GM19372 (cell line): ENCODE data around the gene LONP1.
A peak's percentile ranks its signal among the peaks of the same experiment; 100 is the strongest.
"Not testable (repeated sequence)": the region's sequence is repeated elsewhere in the genome, so short reads cannot be mapped to it uniquely, and the experiment has no call there.

ENCODE experiments used
- ATAC-seq: cut with Tn5 transposase; IDR thresholded peaks from one replicate; pipeline ENCODE4 v1.9.1; 2021; ENCODE audit warnings: mild to moderate bottlenecking, low read depth, moderate library complexity; ENCODE audit not compliant: unreplicated experiment

LONP1 gene

DNA sequence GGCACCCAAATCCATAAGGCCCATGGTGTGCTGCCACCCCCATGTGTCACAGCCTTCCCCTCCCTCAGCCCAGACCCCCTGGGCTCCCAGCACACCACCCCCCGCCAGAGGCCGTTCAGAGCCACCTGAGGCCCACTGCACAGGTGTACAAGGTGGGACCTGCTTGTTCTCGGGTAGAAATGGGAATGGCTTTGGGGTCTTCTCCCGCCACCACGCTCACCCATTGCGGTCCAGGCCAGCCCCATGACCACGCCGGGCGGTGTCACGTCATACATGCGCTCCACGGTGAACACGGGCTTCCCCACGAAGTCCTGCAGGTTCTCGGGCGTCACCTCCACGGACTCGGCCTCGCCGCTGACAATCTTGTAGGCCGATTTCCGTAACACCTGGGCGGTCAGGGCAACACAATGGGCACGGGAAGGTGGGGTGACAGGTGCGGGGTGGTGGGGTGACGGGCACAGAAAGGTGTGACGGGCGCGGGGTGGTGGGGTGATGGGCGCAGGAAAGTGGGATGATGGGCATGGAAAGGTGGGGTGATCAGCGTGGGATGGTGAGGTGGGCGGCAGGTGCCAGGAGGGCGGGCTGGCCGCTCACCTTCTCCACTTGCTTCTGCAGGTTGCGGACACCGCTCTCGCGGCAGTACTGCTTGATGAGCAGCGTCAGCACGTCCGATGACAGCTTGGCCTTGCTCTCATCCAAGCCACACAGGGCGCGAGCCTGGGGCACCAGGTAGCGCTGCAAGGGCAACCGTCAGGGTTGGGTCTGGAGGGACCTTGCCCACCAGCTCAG lies 25.6 kb downstream of the LONP1 start:
- no peak for ATAC-seq

DNA sequence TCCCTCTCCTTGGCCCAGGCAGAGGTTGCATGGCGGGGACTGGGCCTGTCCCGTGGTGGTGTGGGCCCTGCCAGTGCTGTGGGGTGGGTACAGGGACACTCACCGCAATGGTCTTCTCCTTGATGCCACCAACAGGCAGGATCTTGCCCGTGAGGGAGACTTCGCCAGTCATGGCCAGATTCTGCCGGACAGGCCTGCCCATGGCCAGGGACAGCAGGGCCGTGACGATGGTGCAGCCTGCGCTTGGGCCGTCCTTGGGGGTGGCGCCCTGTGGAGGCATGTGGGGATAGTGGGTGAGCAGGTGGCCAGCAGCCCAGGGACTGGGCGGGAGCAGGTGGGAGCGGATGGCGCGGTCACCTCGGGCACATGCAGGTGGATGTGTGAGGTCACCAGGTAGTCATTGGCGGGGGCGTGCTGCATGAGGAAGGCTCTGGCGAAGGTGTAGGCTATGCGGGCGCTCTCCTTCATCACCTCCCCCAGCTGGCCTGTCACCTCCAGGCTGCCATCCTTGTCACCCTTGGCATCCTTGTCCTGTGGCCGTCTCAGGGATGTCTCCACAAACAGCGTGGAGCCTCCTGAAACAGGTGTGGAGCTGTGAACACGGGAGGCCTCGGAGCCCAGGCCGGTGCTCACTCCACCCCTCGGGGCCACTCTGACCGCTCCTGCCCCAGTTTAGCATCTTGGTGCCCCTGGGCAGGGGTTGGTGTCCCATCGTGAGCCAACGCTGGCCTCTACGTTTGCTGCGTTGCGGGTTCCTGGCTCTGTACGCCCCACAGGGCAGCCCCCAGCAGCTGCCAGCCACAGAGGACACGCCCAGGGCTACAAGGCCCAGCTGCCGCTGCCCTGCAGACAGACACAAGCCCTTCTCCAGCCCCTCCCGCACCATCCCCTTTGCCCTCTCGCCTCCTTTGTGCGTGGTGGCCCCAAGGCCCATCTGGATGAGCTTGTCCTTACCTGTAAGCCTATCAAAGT lies 26.5 kb downstream of the LONP1 start:
- ATAC-seq: no peak

DNA sequence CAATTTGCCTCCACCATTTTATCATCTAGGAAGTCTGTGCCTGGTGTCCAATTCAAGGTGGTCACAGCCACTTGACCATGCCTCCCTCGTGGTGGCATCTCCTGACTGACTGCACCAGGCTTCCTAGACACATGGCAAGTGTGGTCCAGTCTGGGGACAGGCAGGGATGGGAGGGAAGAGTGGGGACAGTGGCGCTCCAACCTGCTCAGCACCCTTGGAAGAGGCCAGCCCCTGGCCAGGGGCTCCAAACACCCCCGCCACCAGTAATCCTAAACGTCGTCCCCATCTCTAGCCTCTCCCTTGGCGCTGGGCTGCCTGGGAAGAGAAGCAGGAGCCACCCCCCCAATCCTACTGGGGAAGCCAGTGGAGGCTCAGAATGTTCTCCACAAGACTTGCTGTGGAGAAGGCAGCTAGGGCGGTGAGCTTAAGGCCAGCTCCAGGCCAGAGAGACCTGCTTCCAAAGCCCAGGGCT lies 27.2 kb downstream of the LONP1 start:
- no peak for ATAC-seq

DNA sequence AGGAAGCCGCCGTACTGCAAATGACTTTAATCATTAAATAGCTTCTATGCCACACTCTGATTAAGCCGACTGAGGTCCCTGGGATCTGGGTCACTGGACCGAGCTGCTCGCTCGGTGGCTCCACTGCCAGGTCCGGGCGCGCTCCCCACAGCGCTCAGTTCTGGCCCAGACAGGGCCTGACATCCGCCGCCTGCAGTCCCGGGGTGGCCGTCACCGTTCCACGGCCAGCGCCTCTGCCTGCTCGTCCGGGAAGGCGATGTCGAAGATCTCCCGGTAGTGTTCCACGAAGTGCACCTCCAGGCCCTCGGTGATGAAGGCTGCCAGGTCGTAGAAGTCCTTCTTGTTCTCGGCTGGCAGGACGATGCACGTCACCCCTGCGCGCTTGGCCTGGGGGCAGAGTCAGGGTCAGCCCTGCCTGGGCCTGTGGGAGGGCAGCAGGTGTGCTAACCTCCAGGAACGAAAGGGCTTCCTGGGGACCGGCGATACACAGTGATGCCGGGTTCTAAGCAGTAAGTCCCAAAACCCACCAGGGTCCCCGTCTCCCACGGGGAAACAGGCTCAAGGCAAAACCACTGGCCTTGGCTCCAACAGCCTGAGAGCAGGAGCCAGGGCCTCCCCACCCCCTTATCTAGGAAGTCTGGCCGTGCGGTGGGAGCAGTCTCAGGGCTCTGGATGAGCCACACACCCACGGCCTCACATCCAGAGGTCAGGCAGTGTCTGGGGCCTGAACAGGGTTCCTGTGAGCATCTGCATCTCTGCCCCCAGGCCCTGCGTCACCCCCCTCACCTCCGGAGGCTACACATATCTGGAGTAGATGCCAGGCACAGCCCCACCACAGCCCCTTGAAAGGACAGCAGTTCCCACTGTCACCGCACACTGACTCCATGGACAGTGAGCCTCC lies 27.9 kb downstream of the LONP1 start:
- ATAC-seq: no peak

DNA sequence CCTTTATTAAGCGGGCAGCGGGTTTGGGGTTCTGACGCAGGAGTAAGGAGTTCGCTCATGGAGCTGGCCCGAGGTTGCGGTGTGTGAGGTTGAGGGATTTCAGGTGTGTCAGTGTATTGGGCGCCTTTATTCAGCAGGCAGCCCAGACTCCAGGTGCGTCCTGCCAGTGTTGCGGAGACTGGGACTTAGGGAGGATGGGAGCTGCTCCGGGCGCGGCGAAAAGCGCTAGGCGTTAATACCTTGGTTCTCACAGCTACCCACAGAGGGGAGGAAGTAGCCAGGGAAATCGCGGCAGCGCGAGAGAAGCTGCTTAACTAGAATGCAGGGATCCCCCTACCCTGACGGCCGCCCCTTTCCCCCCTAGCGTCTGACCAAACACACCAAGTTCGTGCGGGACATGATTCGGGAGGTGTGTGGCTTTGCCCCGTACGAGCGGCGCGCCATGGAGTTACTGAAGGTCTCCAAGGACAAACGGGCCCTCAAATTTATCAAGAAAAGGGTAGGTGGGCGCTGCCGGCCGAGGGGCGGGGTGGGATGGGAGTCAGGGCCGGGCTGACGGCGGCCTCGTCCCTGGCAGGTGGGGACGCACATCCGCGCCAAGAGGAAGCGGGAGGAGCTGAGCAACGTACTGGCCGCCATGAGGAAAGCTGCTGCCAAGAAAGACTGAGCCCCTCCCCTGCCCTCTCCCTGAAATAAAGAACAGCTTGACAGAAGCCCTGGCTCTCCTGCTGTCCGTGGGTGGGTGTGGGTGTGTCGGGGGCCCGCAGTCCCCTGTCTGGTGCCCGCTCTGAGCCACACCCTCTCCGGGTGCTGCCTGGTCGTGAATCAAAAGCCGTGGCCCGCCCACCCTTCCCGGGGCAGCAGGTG lies 28.8 kb downstream of the LONP1 start:
- ATAC-seq: no peak

DNA sequence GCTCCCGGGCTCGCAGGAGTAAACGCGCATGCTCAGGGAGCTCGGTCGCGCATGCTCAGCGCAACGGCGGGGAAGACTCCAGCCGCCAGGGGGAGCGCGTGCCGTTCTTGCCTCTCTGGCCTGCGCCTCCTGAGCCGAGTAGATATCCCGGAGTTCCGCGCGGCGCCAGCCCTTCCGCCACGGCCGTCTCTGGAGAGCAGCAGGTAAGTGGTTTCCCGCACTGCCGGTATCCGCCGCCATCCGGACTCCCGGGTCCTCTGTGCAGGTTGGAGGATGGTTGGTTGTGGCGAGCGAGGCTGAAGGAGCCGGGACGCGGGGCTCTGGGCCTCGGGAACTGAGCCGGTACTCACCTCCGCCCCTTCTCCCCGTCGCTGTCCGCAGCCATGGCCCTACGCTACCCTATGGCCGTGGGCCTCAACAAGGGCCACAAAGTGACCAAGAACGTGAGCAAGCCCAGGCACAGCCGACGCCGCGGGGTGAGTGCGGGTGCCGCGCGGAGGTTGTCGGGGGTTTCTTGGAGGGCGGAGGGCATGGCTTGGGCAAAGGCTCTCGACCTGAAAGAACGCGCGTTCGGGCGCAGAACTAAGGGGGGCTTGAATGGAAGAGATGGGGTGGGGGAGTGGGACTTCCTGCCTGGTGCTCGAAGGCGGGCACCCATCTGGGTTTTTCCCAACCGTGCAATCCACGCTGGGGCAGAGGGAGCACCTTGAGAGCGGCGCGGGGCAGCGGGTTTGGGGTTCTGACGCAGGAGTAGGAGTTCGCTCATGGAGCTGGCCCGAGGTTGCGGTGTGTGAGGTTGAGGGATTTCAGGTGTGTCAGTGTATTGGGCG lies 29.6 kb downstream of the LONP1 start, which contains the start of gene RPL36:
RPL36 (plus strand) TSS at position 171 of the 830 bp plus-strand sequence; CDS start at position 384, 213 bp downstream.
- ATAC-seq: peak; percentile 43

DNA sequence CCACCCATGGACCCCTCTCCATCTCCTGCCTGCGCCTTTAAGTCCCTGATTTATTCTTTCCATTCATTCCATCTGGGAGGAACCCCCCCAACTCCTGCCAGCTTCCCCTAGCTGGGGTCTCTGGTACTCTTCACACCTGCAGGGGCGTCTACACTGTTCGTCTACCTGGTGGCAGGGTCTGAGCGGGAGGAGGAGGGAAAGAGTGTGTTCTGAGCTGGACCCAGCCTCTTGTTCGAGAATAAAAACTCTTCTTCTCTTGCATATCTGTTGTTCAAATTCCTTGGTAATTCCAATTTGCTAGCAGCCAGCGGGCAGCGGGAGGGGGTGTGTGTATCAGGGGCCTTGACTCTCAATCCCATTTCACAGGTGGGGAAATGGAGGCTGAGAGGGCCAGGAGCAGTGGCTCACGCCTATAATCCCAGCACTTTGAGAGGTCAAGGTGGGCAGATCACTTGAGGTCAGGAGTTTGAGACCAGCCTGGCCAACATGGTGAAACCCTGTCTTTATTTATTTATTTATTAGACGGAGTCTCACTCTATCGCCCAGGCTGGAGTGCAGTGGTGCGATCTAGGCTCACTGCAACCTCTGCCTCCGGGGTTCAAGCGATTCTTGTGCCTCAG lies 31.6 kb downstream of the LONP1 start:
- ATAC-seq: not testable (repeated sequence)

DNA sequence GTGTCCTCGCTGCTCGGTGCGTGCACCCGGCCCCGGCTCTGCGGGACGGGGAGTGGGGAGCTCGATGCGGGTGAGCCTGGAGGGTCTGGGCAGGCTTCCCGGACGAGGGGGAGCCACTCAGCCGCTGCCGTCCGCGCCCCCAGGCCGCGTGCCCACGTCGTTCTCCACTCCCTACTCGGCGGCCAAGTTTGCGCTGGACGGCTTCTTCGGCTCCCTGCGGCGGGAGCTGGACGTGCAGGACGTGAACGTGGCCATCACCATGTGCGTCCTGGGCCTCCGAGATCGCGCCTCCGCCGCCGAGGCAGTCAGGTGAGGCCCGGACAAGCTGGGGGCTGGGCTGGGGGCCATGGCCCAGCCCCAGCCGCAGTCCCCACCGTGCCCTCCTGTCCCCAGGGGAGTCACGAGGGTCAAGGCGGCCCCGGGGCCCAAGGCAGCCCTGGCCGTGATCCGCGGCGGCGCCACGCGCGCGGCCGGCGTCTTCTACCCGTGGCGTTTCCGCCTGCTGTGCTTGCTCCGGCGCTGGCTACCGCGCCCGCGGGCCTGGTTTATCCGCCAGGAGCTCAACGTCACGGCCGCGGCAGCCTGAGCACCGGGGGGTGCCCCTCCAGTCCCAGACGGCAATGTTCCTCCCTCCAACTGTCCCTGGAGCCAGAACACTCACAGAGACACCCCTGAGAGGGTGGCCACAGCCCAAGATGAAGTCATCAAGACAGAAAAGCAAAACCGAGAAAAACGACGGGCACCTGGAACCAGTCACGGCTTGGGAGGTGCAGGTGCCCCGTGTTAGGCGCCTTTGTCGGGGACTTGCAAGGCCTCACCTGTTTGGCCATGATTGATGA lies 32.4 kb downstream of the LONP1 start:
- ATAC-seq: no peak

DNA sequence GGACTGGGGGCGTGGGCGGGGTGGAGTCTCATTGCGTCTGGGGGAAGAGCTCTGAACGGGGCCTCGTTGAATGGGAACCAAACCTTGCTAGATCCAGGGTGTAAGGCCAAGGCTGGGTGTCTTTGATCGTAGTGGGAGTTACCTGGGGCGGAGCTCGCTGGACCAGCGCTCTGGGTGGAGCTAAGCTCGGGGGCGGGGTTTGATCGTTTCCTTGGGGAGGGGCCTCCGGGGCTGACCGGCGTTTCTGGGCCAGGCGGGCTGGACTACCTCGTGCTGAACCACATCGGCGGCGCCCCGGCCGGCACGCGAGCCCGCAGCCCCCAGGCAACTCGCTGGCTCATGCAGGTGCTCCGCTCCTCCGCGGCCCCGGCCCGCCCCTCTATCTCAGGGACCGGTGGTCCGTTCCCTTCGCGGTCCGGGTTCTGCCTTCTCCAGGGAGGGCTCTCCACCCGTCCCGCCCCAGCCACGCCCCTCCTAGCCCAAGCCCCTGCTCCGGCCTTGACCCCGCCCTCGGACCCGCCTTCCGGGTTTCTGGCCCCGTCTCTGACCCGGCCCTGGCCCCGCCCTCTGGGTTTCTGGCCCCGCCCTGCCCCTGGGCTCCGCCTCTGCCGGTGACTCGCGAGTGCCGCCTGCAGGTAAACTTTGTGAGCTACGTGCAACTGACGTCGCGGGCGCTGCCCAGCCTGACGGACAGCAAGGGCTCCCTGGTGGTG lies 33.1 kb downstream of the LONP1 start:
- ATAC-seq: peak; percentile 53

DNA sequence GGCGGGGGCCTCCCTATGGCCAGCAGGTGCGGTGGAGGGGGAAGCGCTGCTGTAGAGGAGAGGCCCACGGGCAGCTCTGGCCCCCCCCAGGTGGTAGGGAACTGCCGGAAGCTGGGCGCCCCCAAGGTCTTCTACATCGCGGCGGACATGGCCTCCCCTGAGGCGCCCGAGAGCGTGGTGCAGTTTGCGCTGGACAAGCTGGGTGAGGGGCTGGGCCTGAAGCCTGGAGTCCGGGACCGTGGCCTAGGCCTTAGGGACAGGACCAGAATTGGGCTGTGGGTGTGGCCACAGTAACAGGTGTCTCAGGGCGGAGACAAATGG lies 33.7 kb downstream of the LONP1 start:
- no peak for ATAC-seq

DNA sequence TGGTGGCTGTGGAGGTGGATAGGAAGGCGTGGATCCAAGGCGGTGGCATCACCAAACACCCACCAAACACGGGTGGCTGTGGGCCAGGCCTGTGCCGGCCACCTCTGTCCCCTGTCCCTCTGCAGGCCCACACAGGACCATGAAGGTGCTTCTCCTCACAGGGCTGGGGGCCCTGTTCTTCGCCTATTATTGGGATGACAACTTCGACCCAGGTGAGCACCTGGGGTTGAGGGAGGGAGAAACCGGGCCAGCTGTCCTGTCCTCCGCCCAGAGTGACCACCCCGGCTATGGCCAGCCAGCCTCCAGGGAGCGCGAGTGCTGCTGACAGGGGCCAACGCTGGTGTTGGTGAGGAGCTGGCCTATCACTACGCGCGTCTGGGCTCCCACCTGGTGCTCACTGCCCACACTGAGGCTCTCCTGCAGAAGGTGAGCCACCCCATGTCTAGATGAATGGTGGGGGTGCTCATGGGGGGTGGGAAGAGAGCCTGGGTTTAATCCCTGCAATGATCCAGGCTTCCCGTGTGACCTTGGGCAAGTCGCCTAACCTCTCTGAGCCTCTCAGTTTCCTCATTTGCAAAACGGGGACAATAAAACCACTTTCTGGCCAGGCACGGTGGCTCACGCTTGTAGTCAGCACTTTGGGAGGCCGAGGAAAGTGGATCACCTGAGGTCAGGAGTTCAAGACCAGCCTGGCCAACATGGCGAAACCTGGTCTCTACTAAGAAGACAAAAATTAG lies 35.1 kb downstream of the LONP1 start:
- ATAC-seq: no peak

DNA sequence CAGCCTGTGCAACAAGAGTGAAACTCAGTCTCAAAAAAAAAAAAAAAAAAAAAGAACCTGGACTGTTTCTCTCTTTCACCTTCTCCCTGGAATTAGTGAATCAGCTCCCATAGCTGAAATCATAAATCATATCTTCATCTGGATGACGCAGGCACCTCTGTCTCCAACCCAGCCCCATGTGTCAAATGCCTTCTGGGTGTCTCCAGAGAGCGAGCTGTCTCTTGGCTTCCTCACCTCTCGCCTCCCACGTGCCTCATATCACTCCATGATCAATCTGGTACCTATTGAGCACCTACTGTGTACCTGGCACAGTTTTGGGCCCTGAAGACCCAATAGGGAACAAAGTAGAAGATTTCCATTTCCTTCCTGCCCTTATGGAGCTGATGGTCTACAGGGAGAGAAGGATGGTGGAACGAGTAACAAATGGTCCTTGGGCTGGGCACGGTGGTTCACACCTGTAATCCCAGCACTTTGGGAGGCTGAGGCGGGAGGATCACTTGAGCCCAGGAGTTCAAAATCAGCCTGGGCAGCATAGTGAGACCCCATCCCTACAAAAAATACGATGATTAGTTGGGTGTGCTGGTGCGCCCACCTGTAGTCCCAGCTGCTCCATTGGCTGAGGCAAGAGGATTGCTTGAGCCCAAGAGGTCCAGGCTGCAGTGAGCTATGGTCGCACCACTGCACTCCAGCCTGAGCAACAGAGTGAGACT lies 36.6 kb downstream of the LONP1 start:
- ATAC-seq: no peak

DNA sequence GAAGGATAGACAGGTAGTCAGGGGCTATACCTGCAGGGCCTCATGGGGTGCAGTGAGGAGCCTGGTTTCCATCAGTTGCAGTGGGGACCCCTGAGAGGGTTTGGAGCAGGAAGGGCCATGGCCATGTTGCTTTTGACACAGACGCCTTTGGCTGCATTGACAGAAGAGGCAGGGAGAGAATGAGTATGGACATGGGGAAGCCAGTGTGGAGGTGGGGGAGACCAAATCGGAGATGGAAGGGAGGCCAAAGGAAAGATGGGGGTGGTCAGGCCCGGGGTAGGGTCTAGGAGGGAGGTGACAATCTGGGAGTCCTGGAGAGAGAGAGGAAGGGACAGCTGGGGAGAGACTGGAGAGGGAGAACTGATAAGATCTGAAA lies 37.9 kb downstream of the LONP1 start:
- no peak for ATAC-seq

DNA sequence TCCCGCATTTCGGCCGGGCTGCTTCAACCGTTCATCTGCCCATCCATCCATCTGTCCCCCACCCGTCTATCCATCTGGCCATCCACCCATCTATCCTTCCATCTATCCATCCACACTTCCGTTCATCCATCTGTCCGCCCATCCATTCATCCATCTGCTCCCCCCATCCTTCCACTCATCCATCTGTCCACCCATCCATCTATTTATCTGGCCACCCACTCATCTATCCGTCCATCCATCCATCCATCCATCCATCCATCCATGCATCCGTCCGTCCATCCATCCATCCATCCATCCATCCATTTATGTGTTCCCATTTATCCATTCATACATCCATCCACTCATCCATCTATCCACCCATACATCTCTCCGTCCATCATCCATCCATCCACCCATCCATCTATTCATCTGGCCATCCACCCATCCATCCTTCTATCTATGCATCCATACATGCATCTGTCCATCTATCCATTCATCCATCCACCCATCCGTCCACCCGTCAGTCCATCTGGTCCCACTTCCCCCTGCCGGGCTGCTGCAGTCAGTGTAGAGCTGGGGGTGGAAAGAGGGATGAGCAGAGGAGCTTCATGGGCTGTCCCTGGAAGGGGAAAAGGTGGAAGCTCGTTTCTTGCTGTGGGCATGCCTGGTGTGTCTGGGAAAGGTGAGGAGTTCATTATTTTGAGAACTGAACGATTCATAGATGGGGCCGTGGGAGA lies 38.4 kb downstream of the LONP1 start:
- no peak for ATAC-seq
